MM.1S (cell line): ENCODE measurements around the gene ARHGAP25.

Source experiments
- DNase-seq: peaks from one replicate; pipeline ENCODE4 v3.0.0-alpha.2; 2015
- H2AFZ ChIP-seq: fragments of 300-600 bp; sonication (generic); 2 replicates; pipeline ENCODE4 v1.6.0; 2016; ENCODE audit warnings: antibody characterized with exemption, low read length
- H3F3A ChIP-seq: fragments of 300-600 bp; sonication (generic); 2 replicates; pipeline ENCODE4 v1.6.1; 2016; ENCODE audit warnings: mild to moderate bottlenecking, antibody characterized with exemption, low read length, moderate library complexity, mixed read lengths; ENCODE audit not compliant: insufficient read depth
- H3K27ac ChIP-seq: fragments of 300-600 bp; sonication (generic); 2 replicates; pipeline ENCODE4 v1.5.1; 2016; ENCODE audit warnings: mild to moderate bottlenecking, low read length
- H3K27me3 ChIP-seq: fragments of 300-600 bp; sonication (generic); replicated peaks from 2 replicates; pipeline ENCODE4 v1.6.0; 2016; ENCODE audit warnings: low read length; ENCODE audit not compliant: insufficient read depth
- H3K36me3 ChIP-seq: fragments of 300-600 bp; sonication (generic); replicated peaks from 2 replicates; pipeline ENCODE4 v1.6.1; 2016; ENCODE audit warnings: mild to moderate bottlenecking, low read length, mixed read lengths; ENCODE audit not compliant: insufficient read depth
- H3K4me1 ChIP-seq: fragments of 300-600 bp; sonication (generic); 2 replicates; pipeline ENCODE4 v1.6.1; 2016; ENCODE audit warnings: low read length, mixed read lengths
- H3K4me2 ChIP-seq: fragments of 300-600 bp; sonication (generic); 2 replicates; pipeline ENCODE4 v1.6.0; 2016; ENCODE audit warnings: low read depth, low read length
- H3K4me3 ChIP-seq: fragments of 300-600 bp; sonication (generic); 2 replicates; pipeline ENCODE4 v1.5.1; 2016; ENCODE audit warnings: low read length, mixed read lengths
- H3K79me2 ChIP-seq: fragments of 300-600 bp; sonication (generic); 2 replicates; pipeline ENCODE4 v1.6.1; 2016; ENCODE audit warnings: mixed run types, low read length, mixed read lengths
- H3K9ac ChIP-seq: fragments of 300-600 bp; sonication (generic); 2 replicates; pipeline ENCODE4 v1.6.1; 2016; ENCODE audit warnings: low read length, mixed read lengths
- H3K9me2 ChIP-seq: fragments of 300-600 bp; sonication (generic); replicated peaks from 2 replicates; pipeline ENCODE4 v1.6.1; 2016; ENCODE audit warnings: mild to moderate bottlenecking, low read length, mixed read lengths; ENCODE audit not compliant: insufficient read depth
- H3K9me3 ChIP-seq: fragments of 300-600 bp; sonication (generic); replicated peaks from 2 replicates; pipeline ENCODE4 v1.6.1; 2016; ENCODE audit warnings: mild to moderate bottlenecking, low read length, mixed read lengths; ENCODE audit not compliant: insufficient read depth
- H4K20me1 ChIP-seq: fragments of 300-600 bp; sonication (generic); 2 replicates; pipeline ENCODE4 v1.6.1; 2016; ENCODE audit warnings: mild to moderate bottlenecking, low read length, moderate library complexity, mixed read lengths; ENCODE audit not compliant: insufficient read depth
- CTCF ChIP-seq: fragments of 300-600 bp; sonication (generic); IDR thresholded peaks from 2 replicates; pipeline ENCODE4 v1.5.1; 2016; ENCODE audit warnings: antibody characterized with exemption, low read length, mixed read lengths
- EZH2 ChIP-seq: fragments of 300-600 bp; sonication (generic); optimal IDR thresholded peaks from 2 replicates; pipeline ENCODE3; 2017; ENCODE audit warnings: low read depth, mild to moderate bottlenecking, antibody characterized with exemption, low read length, mixed read lengths
- EZH2phosphoT487 ChIP-seq: fragments of 300-600 bp; sonication (generic); IDR thresholded peaks from 2 replicates; pipeline ENCODE4 v1.6.1; 2018; ENCODE audit warnings: antibody characterized with exemption, low read length

The ARHGAP25 gene

GRCh38 chr2:68734176-68734575, 435 bp upstream of the ARHGAP25 start:
- H3K9me2 ChIP-seq: no peaks in the 10 kb centered on the region
- peak overlapping the region; percentile 78 for H3K4me2 ChIP-seq
- H4K20me1 ChIP-seq: no peaks in the 10 kb centered on the region
- H3K27ac ChIP-seq: peak overlapping the region; percentile 72
- DNase-seq: no peak
- H3K36me3 ChIP-seq: no peaks in the 10 kb centered on the region
- peaks cover 4% of the 10 kb centered on the region; the same call in 1 of the 2 replicates for H3K79me2 ChIP-seq
- peak overlapping the region; percentile 59; the same call in 1 of the 2 replicates for H3K9ac ChIP-seq
- H2AFZ ChIP-seq: peak overlapping the region; percentile 61
- no peaks in the 10 kb centered on the region for H3K9me3 ChIP-seq
- peaks cover 5% of the 10 kb centered on the region for H3F3A ChIP-seq
- H3K27me3 ChIP-seq: no peaks in the 10 kb centered on the region
- peak overlapping the region; percentile 50; the same call in 1 of the 2 replicates for H3K4me3 ChIP-seq
- no peak for TF ChIP-seq EZH2
- TF ChIP-seq EZH2phosphoT487: no peak
- no peak for TF ChIP-seq CTCF
- peaks cover 31% of the 10 kb centered on the region for H3K4me1 ChIP-seq

GRCh38 chr2:68736086-68736485, 1.5 kb downstream of the ARHGAP25 start:
- H3K9me3 ChIP-seq: no peaks in the 10 kb centered on the region
- peaks cover 4% of the 10 kb centered on the region; the same call in 1 of the 2 replicates for H3K79me2 ChIP-seq
- peak overlapping the region; percentile 50 for H3K4me3 ChIP-seq
- H3K9ac ChIP-seq: peak overlapping the region; percentile 59; the same call in 1 of the 2 replicates
- no peaks in the 10 kb centered on the region for H3K36me3 ChIP-seq
- H2AFZ ChIP-seq: no peak overlapping the region
- H3K27me3 ChIP-seq: no peaks in the 10 kb centered on the region
- peaks cover 5% of the 10 kb centered on the region for H3F3A ChIP-seq
- peak overlapping the region; percentile 78; the same call in 1 of the 2 replicates for H3K4me2 ChIP-seq
- no peak for TF ChIP-seq CTCF
- no peak for TF ChIP-seq EZH2phosphoT487
- TF ChIP-seq EZH2: no peak
- H3K4me1 ChIP-seq: peaks cover 31% of the 10 kb centered on the region
- DNase-seq: no peak
- H4K20me1 ChIP-seq: no peaks in the 10 kb centered on the region
- H3K27ac ChIP-seq: no peak overlapping the region
- H3K9me2 ChIP-seq: no peaks in the 10 kb centered on the region

- H3K4me3 ChIP-seq: peak overlapping the region; percentile 13; the same call in 1 of the 2 replicates
- no peaks in the 10 kb centered on the region for H3K36me3 ChIP-seq
- peak; percentile 54 for DNase-seq
- H3F3A ChIP-seq: peaks cover 5% of the 10 kb centered on the region
- no peak overlapping the region for H3K9ac ChIP-seq
- TF ChIP-seq CTCF (no peak), EZH2 (no peak), EZH2phosphoT487 (no peak)
- H3K9me2 ChIP-seq: no peaks in the 10 kb centered on the region
- no peaks in the 10 kb centered on the region for H4K20me1 ChIP-seq
- H3K9me3 ChIP-seq: no peaks in the 10 kb centered on the region
- H3K4me2 ChIP-seq: peak overlapping the region; percentile 78
- no peaks in the 10 kb centered on the region for H3K27me3 ChIP-seq
- H2AFZ ChIP-seq: no peak overlapping the region
- peaks cover 4% of the 10 kb centered on the region; the same call in 1 of the 2 replicates for H3K79me2 ChIP-seq
- H3K4me1 ChIP-seq: peaks cover 31% of the 10 kb centered on the region
- no peak overlapping the region for H3K27ac ChIP-seq
Observed at GRCh38 chr2:68737711-68738110, 3.1 kb downstream of the ARHGAP25 start.
